Central memory CD8-positive, alpha-beta T cell (primary cell): Measurements from ENCODE around the gene ARID1B.

Source experiments
- ATAC-seq: fragments of 150-1000 bp; cut with Tn5 transposase; replicated peaks from 2 replicates; pipeline ENCODE4 v1.10.0; 2022; ENCODE audit warnings: mild to moderate bottlenecking, moderate FRiP score, moderate number of reproducible peaks; ENCODE audit not compliant: poor library complexity, severe bottlenecking; ENCODE audit errors: extremely low read depth
- DNase-seq, 2 donors: peaks; one replicate each; pipeline ENCODE4 v3.0.0; 2021; ENCODE audit warnings: low spot score in 2 of 2
- H3K27ac Mint-ChIP-seq: one replicate; pipeline ENCODE4 v1.8.0; 2022; ENCODE audit warnings: low read depth, mild to moderate bottlenecking, moderate library complexity, mixed read lengths
- H3K27me3 Mint-ChIP-seq: one replicate; pipeline ENCODE4 v1.8.0; 2022; ENCODE audit warnings: mixed read lengths
- H3K36me3 Mint-ChIP-seq: one replicate; pipeline ENCODE4 v1.8.0; 2022; ENCODE audit warnings: mild to moderate bottlenecking, moderate library complexity, mixed read lengths; ENCODE audit not compliant: insufficient read depth
- H3K4me1 Mint-ChIP-seq: one replicate; pipeline ENCODE4 v1.8.0; 2022; ENCODE audit warnings: mixed read lengths
- H3K4me3 Mint-ChIP-seq: one replicate; pipeline ENCODE4 v1.8.0; 2022; ENCODE audit warnings: mild to moderate bottlenecking, moderate library complexity, mixed read lengths
- H3K9me3 Mint-ChIP-seq: one replicate; pipeline ENCODE4 v1.8.0; 2022; ENCODE audit warnings: mixed read lengths

The ARID1B gene

DNA sequence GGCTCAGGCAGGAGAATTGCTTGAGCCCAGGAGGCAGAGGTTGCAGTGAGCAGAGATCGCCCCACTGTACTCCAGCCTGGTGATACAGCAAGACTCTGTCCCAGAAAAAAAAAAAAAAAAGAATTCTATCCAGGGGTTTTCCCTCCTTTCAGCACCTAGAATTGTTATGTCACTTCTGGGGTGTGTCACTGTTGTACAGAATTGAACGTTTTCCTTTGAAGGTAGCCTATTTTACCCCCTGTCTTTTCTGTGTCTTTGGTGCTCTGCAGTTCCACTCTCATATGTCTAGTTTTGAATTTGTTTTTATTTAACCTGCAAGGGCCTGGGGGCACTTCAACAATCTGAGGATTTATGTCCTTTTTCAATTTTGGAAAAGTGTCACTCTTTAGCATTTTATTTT, 19.3 kb upstream of the ARID1B start:
- no peak for DNase-seq
- no peak overlapping the region for H3K27ac Mint-ChIP-seq
- H3K4me3 Mint-ChIP-seq: no peak overlapping the region
- H3K4me1 Mint-ChIP-seq: no peaks in the 10 kb centered on the region
- H3K36me3 Mint-ChIP-seq: no peaks in the 10 kb centered on the region
- no peaks in the 10 kb centered on the region for H3K9me3 Mint-ChIP-seq
- peaks cover 26% of the 10 kb centered on the region for H3K27me3 Mint-ChIP-seq
- no peak for ATAC-seq

DNA sequence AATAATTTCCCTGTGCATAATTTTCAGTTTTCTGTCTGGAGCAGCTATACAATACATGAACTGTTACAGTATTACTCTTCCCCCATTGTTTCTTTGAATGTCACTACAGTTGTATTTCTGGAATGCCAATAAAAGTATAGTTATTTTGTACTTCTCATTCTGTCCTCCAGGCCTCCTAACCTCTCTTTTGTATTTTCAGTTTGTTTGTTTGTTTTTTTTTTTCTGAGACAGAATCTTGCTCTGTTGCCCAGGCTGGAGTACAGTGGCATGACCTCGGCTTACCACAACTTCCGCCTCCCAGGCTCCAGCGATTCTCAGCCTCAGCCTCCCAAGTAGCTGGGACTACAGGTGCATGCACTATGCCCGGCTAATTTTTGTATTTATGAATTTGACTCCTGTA, 16.8 kb upstream of the ARID1B start:
- no peak for ATAC-seq
- Mint-ChIP-seq H3K27me3 (peaks cover 26% of the 10 kb centered on the region), H3K9me3 (no peaks in the 10 kb centered on the region), H3K4me1 (no peaks in the 10 kb centered on the region), H3K4me3 (no peak overlapping the region), H3K27ac (no peak overlapping the region), H3K36me3 (no peaks in the 10 kb centered on the region)
- DNase-seq: no peak

DNA sequence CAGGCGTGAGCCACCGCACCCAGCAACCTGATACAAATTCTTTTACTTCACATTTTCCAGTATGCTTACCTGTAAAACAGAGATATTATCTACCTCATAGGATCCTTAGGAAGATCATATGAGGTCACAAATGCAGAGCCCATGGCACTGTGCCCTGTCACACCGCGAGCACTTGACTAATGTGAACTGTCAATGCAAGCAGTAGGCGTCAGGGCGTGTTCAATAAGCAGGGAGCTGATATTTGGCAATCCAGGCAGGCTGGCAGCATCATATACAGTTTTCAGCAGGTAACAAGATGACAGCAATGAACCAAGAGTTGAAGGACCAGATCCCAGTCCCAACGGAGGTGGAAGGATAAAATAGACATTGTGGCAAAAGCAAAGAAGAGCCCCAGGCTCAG, 14.6 kb upstream of the ARID1B start:
- H3K36me3 Mint-ChIP-seq: no peaks in the 10 kb centered on the region
- no peak overlapping the region for H3K27ac Mint-ChIP-seq
- no peak for ATAC-seq
- no peak for DNase-seq
- H3K9me3 Mint-ChIP-seq: no peaks in the 10 kb centered on the region
- no peaks in the 10 kb centered on the region for H3K4me1 Mint-ChIP-seq
- H3K27me3 Mint-ChIP-seq: peaks cover 7% of the 10 kb centered on the region
- H3K4me3 Mint-ChIP-seq: no peak overlapping the region

DNA sequence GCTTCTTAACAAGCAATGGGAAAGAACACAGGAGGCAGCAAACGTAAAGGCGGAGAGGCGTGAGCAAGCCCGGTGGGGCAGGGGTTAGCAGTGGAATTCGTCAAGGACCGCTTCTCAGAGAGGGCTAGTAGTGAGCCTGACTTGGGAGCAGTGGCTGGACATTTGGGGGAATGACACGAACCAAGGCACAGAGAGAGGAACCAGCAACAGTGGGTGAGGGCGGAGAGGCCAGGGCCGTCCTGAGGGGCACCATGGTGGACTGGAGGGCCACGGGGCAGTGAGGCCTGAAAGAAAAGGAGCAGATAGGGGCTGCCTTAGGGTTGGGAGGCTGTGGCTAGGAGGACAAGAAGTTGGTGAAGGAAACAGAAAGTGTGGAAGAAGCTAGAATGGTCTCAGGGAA, 12.1 kb upstream of the ARID1B start:
- Mint-ChIP-seq H3K36me3 (no peaks in the 10 kb centered on the region), H3K27ac (no peak overlapping the region), H3K9me3 (no peaks in the 10 kb centered on the region), H3K27me3 (peaks cover 7% of the 10 kb centered on the region), H3K4me3 (no peak overlapping the region), H3K4me1 (no peaks in the 10 kb centered on the region)
- no peak for DNase-seq
- ATAC-seq: no peak

DNA sequence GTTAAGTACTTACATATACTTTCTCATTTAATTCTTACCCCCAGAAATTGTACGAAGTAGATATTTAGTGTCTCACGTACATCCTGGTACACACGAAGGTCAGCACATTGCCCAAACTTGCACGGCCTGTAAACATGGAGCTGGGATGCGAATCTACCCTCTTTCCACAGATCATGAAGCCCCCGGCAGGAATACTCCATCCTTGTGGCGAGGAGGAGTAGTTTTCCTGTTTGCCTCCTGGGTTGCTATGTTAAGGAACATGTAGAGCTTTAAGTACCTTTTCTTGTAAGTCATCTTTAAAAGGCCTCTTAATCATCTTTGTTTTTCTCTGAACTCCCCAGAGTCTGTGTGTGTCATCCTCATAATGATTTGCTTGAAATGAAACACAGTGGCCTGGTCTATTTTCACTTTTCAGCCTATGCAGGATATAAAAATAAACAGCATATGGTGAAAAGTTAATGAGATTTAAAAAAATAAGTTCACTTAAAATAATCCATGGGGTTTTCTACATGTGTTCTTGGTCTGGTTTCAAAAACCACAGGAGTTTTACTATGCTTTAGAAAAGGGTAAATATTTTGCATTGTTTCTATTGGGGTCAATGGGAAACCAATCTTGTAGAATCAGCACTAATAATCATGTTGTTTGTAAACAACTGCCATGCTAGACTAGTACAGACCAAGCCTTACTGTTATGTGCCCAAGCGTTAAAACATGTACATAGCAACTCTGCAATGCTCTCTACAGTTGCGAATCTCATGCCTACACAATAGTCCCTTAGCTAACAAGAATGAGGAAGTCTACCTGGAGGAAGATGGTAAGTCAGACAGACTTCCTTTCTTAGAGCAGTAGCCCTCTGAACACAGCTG, 9.3 kb upstream of the ARID1B start:
- no peak for DNase-seq
- no peak overlapping the region for H3K27ac Mint-ChIP-seq
- H3K4me3 Mint-ChIP-seq: no peak overlapping the region
- peaks cover 1% of the 10 kb centered on the region for H3K27me3 Mint-ChIP-seq
- H3K36me3 Mint-ChIP-seq: no peaks in the 10 kb centered on the region
- no peaks in the 10 kb centered on the region for H3K4me1 Mint-ChIP-seq
- ATAC-seq: no peak
- H3K9me3 Mint-ChIP-seq: no peaks in the 10 kb centered on the region

DNA sequence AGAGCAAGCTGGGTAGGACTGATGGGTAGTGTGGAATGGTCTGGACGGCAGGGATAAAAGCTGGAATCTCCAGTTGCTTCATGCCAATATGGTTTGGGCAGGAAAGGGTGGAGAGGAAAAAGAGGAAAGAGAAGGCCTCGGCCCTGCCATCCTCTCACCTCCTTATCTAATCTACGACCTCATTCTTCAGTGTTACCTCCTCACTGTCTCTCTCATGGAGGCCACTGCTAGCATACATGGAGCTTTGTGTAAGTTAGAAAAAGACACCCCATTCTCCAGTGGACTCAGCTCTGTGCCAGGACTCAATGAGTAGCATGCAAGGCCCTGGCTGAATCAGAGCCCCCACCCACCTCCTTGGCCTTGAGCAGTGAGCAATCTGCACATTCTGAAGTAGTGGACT, 6.1 kb upstream of the ARID1B start:
- no peak overlapping the region for H3K27ac Mint-ChIP-seq
- no peaks in the 10 kb centered on the region for H3K9me3 Mint-ChIP-seq
- DNase-seq (no peak), ATAC-seq (no peak)
- peaks cover 9% of the 10 kb centered on the region for H3K4me1 Mint-ChIP-seq
- no peaks in the 10 kb centered on the region for H3K27me3 Mint-ChIP-seq
- no peak overlapping the region for H3K4me3 Mint-ChIP-seq
- no peaks in the 10 kb centered on the region for H3K36me3 Mint-ChIP-seq

DNA sequence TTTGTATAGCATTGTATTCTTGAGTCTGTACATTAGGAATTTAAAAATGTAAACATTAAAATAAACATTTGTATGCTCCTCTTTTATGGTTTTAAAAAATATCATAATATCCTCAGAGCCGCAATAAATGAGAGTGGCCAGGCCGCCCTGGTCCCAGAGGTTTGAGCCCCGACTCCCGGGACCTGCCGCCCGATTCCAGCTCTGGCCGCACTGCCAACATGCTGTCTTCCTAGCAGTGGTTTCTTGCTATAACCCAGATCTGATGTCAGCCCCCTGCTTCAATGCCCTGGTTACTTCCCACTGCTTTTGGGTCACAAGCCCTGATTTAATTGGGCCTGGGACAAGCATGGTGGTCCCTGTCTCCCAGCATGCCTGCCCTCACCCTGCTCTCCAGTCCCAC, 5.4 kb upstream of the ARID1B start:
- Mint-ChIP-seq H3K27ac (no peak overlapping the region), H3K4me1 (peaks cover 14% of the 10 kb centered on the region), H3K4me3 (no peak overlapping the region), H3K36me3 (peaks cover 2% of the 10 kb centered on the region), H3K9me3 (no peaks in the 10 kb centered on the region), H3K27me3 (no peaks in the 10 kb centered on the region)
- ATAC-seq: no peak
- no peak for DNase-seq

DNA sequence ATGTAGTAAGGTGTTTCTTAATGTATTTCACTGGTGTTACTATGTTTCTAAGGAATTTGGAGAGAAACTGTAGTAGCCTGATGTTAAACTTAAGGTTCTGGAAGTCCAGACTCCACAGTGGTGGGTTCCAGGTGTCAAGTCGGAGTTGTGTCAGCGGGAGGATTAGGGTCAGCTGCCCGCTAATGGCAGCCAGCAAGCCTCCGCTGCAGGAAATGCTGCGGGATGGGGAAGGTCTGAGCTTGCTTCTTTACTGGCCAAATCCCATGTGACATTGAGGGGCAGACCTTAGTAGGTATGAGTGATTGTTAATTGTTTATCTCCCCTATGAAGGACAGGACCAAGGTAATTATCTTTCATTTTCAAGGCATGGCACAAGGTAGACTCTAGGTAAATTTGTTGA, 3.7 kb upstream of the ARID1B start:
- Mint-ChIP-seq H3K36me3 (peaks cover 9% of the 10 kb centered on the region), H3K4me3 (no peak overlapping the region), H3K9me3 (no peaks in the 10 kb centered on the region), H3K27me3 (no peaks in the 10 kb centered on the region), H3K27ac (no peak overlapping the region), H3K4me1 (peaks cover 16% of the 10 kb centered on the region)
- DNase-seq (no peak), ATAC-seq (no peak)

DNA sequence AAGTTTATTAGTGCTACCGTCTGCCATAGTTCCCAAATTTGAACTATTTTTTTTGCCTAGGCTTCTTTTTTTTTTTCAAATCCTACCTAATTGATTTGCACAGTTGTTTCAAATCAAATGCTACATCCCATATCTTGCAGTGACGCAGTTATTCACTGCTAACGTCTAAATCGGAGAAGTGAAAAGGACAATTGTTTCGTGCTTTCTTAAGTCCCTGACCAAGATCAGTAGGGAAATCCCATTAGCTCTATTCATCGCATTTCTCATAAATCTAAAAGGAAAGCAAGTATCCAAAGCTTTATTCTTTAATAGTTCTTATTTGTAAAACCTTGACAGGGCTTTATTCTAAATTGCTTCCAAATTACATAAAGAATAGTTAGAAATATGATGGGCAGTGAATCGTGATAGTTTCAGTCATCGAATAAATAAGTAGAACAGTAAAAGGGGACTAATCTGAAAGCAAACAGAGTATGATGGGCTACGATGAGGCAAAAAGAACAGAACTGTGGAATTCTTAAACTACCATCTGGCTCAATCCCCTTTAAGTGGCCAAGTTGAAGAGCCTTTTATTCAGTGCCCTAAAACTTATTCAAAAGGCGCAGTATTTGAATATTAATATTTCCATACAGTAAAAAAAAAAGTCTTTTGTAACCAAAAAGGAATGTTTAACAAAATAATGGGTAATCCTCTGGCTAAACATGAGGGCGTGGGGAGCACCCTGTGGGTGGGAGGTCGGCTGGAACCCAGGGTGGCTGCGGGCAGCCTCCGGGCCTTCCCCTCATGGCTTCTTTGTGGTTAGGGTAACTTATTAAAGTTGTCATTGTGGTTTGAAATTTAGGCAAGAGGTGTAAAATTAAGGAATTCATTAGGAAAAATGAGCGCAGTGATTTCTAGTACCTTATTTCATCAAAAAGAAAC, 3.0 kb upstream of the ARID1B start:
- Mint-ChIP-seq H3K36me3 (peaks cover 9% of the 10 kb centered on the region), H3K4me3 (no peak overlapping the region), H3K4me1 (peaks cover 16% of the 10 kb centered on the region), H3K9me3 (no peaks in the 10 kb centered on the region), H3K27me3 (no peaks in the 10 kb centered on the region), H3K27ac (no peak overlapping the region)
- ATAC-seq: no peak
- DNase-seq: no peak

DNA sequence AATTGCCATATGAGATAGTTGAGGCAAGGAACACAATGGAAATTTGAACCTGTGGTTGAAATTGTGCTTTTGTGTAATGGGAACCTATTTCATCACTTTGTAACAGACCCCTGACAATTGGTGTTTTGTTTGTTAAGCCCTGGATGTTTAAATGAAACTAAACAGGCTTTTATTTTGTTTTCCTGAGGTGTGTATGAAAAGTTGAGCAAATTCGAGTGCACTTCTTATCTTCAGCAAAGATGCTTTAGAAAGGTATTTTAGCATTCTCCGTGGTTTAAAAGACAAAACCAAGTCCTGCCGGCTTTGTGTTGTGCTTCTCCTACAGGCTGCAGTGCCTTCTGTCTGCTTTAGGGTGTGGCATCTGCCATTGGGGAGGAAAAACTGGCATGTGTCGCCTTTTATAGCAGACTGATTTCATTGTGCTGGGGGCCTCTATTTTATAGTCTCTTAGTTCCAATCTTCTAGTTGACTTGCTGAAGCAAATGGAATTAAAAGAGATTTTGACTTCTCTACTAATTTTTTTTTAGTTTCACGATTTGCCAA, 2.2 kb upstream of the ARID1B start:
- Mint-ChIP-seq H3K36me3 (peaks cover 13% of the 10 kb centered on the region), H3K4me3 (no peak overlapping the region), H3K4me1 (peaks cover 16% of the 10 kb centered on the region), H3K9me3 (no peaks in the 10 kb centered on the region), H3K27ac (no peak overlapping the region), H3K27me3 (no peaks in the 10 kb centered on the region)
- DNase-seq (no peak), ATAC-seq (no peak)

DNA sequence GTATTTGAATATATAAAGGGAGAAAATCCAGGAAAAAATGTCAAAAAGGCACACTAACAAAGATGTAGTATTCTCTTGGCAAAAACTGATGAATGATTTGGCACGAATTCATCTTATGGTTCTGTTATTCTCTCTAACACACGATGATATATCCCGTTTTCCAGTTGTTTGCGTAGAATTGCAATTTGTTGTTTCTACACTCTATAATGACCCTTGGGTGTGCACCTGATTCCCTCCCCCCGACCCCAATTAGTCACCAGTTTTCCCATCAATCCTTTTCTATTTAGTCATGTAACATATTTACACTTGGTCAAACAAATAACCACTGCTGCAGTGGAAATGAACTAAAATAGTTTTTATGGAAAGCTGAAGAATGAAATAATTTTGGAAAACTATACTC, 1.5 kb upstream of the ARID1B start:
- DNase-seq (no peak), ATAC-seq (no peak)
- peaks cover 17% of the 10 kb centered on the region for H3K36me3 Mint-ChIP-seq
- no peak overlapping the region for H3K27ac Mint-ChIP-seq
- no peaks in the 10 kb centered on the region for H3K27me3 Mint-ChIP-seq
- no peak overlapping the region for H3K4me3 Mint-ChIP-seq
- H3K9me3 Mint-ChIP-seq: no peaks in the 10 kb centered on the region
- H3K4me1 Mint-ChIP-seq: peaks cover 23% of the 10 kb centered on the region

DNA sequence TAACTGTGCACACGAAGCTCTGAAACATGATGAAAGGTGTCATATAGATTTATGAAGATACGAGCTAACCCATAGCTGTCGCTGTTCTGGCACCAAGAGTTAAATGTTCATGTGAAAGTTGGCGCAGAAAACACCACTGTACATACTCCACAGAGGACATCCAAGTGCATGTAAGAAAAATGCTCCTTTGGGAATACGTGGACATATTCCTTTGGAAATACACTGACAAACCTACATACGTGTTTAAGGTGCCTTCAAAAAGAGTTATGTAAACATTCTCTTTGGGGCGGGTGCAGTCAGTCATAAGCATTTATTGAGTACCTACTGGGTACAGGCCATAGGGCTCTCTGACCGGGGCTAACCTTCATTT, 723 bp upstream of the ARID1B start:
- Mint-ChIP-seq H3K9me3 (no peaks in the 10 kb centered on the region), H3K36me3 (peaks cover 17% of the 10 kb centered on the region), H3K4me3 (peak overlapping the region; percentile 94), H3K27me3 (no peaks in the 10 kb centered on the region), H3K4me1 (peaks cover 29% of the 10 kb centered on the region), H3K27ac (peak overlapping the region; percentile 91)
- DNase-seq: peak in 1 of 2 donors; percentile 13
- ATAC-seq: no peak
